Measurements from ENCODE around the gene BGN. TPM values are rescaled to one million over a fixed set of nuclear protein-coding genes. Genes with fewer than 3 reads are reported as not detected.

BGN gene
- total RNA-seq, 4 donors from 2014 or later, result 1.1 to 50.7 (median 9.8) TPM

GRCh38 chrX:153519569-153520286 lies 24.9 kb downstream of the BGN start:
- intact Hi-C loops (cut with DNase I; ENCODE audit: low total_unique reads), result no loop called here
- Histone ChIP-seq H3K4me1 (no peaks in the 10 kb centered on the region), H3K36me3 (no peaks in the 10 kb centered on the region), H3K9me3 (no peaks in the 10 kb centered on the region), H3K27ac (no peak overlapping the region), H3K4me3 (no peak overlapping the region), H3K27me3 (peaks cover 3 to 44% (median 37%) of the 10 kb centered on the region in 3 donors)
- DNase-seq, result no peak
- no peak for ATAC-seq
- in situ Hi-C loops (cut with MboI; ENCODE audit: low sequenced_read_pairs in 4 of 4), result loop anchor here in 2 of 4 donors (25.0 kb wide), 1 partner anchor 557 kb away; no protein-coding TSS in a partner anchor
- no peak for TF ChIP-seq CTCF (IDR thresholded peaks at IDR 0.05 in 4 of 5, conservative IDR thresholded peaks at IDR 0.05 in 1 of 5)
- no peak for TF ChIP-seq POLR2A (IDR thresholded peaks at IDR 0.05)

- in situ Hi-C loops (cut with MboI; ENCODE audit: low sequenced_read_pairs in 4 of 4), result loop anchor here in 2 of 4 donors (25.0 kb wide), 1 partner anchor 558 kb away; no protein-coding TSS in a partner anchor
- H3K27me3 ChIP-seq, result peaks cover 3 to 44% (median 37%) of the 10 kb centered on the region in 3 donors
These were observed 25.6 kb downstream of the BGN start for GRCh38 chrX:153520287-153520917.

GRCh38 chrX:153521034-153521433 lies 26.3 kb downstream of the BGN start:
- intact Hi-C loops (cut with DNase I; ENCODE audit: low total_unique reads), result no loop called here
- Histone ChIP-seq H3K27me3 (peaks cover 3 to 44% (median 39%) of the 10 kb centered on the region in 3 donors), H3K36me3 (no peaks in the 10 kb centered on the region), H3K9me3 (no peaks in the 10 kb centered on the region), H3K4me3 (no peak overlapping the region), H3K4me1 (no peaks in the 10 kb centered on the region), H3K27ac (no peak overlapping the region)
- DNase-seq, result no peak
- TF ChIP-seq POLR2A (IDR thresholded peaks at IDR 0.05) (no peak), CTCF (IDR thresholded peaks at IDR 0.05 in 4 of 5, conservative IDR thresholded peaks at IDR 0.05 in 1 of 5) (no peak)
- in situ Hi-C loops (cut with MboI; ENCODE audit: low sequenced_read_pairs in 4 of 4), result loop anchor here in 2 of 4 donors (25.0 kb wide), 1 partner anchor 559 kb away; no protein-coding TSS in a partner anchor
- no peak for ATAC-seq

More at GRCh38 chrX:153520287-153520917, 25.6 kb downstream of the BGN start:
- no peak for ATAC-seq
- intact Hi-C loops (cut with DNase I; ENCODE audit: low total_unique reads), result no loop called here
- H3K27ac ChIP-seq, result no peak overlapping the region
- no peaks in the 10 kb centered on the region for H3K36me3 ChIP-seq
- H3K4me3 ChIP-seq, result no peak overlapping the region
- no peaks in the 10 kb centered on the region for H3K9me3 ChIP-seq
- H3K4me1 ChIP-seq, result no peaks in the 10 kb centered on the region
- TF ChIP-seq CTCF (IDR thresholded peaks at IDR 0.05 in 4 of 5, conservative IDR thresholded peaks at IDR 0.05 in 1 of 5) (no peak), POLR2A (IDR thresholded peaks at IDR 0.05) (no peak)
- DNase-seq, result no peak

- Histone ChIP-seq H3K27me3 (peaks cover 3 to 44% (median 40%) of the 10 kb centered on the region in 3 donors), H3K4me1 (no peaks in the 10 kb centered on the region), H3K27ac (no peak overlapping the region), H3K4me3 (no peak overlapping the region), H3K36me3 (no peaks in the 10 kb centered on the region), H3K9me3 (no peaks in the 10 kb centered on the region)
- in situ Hi-C loops (cut with MboI; ENCODE audit: low sequenced_read_pairs in 4 of 4), result loop anchor here in 2 of 4 donors (25.0 kb wide), 1 partner anchor 560 kb away; no protein-coding TSS in a partner anchor
- TF ChIP-seq CTCF (IDR thresholded peaks at IDR 0.05 in 4 of 5, conservative IDR thresholded peaks at IDR 0.05 in 1 of 5), result no peak
- no peak for TF ChIP-seq POLR2A (IDR thresholded peaks at IDR 0.05)
- intact Hi-C loops (cut with DNase I; ENCODE audit: low total_unique reads), result no loop called here
- ATAC-seq (no peak), DNase-seq (no peak)
These were observed 27.5 kb downstream of the BGN start for GRCh38 chrX:153522259-153522658.

Data from gastrocnemius medialis (tissue), 4 donors.